ENCODE measurements around the gene RABGGTA.

RABGGTA gene

GRCh38 chr14:24298892-24299254 is 27.5 kb upstream of the RABGGTA start:
- Histone ChIP-seq H3K4me3 (replicated peaks; ENCODE audit: insufficient read depth, low read length) (peak overlapping the region; percentile 97), H3K27ac (replicated peaks) (peak overlapping the region; percentile 75), H3K27me3 (ENCODE audit: insufficient read depth, poor library complexity, severe bottlenecking) (no peaks in the 10 kb centered on the region)
- TF ChIP-seq CTCF (IDR thresholded peaks at IDR 0.05; ENCODE audit: insufficient read depth, low read length): no peak
- TF ChIP-seq, protein P1, sequence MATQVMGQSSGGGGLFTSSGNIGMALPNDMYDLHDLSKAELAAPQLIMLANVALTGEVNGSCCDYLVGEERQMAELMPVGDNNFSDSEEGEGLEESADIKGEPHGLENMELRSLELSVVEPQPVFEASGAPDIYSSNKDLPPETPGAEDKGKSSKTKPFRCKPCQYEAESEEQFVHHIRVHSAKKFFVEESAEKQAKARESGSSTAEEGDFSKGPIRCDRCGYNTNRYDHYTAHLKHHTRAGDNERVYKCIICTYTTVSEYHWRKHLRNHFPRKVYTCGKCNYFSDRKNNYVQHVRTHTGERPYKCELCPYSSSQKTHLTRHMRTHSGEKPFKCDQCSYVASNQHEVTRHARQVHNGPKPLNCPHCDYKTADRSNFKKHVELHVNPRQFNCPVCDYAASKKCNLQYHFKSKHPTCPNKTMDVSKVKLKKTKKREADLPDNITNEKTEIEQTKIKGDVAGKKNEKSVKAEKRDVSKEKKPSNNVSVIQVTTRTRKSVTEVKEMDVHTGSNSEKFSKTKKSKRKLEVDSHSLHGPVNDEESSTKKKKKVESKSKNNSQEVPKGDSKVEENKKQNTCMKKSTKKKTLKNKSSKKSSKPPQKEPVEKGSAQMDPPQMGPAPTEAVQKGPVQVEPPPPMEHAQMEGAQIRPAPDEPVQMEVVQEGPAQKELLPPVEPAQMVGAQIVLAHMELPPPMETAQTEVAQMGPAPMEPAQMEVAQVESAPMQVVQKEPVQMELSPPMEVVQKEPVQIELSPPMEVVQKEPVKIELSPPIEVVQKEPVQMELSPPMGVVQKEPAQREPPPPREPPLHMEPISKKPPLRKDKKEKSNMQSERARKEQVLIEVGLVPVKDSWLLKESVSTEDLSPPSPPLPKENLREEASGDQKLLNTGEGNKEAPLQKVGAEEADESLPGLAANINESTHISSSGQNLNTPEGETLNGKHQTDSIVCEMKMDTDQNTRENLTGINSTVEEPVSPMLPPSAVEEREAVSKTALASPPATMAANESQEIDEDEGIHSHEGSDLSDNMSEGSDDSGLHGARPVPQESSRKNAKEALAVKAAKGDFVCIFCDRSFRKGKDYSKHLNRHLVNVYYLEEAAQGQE (IDR thresholded peaks at IDR 0.05; ENCODE audit: insufficient replicate concordance, low read depth): no peak
- no peak for TF ChIP-seq POLR2AphosphoS5 (IDR thresholded peaks at IDR 0.05; ENCODE audit: low read depth)
- TF ChIP-seq GABPA (IDR thresholded peaks at IDR 0.05; ENCODE audit: low read depth): no peak
- no peak for TF ChIP-seq SPI1 (IDR thresholded peaks at IDR 0.05; ENCODE audit: borderline replicate concordance, low read depth)
- DNase-seq (ENCODE audit: low read depth in 1 of 2, low spot score in 1 of 2): peak in 1 of 2 experiments; percentile 53

- Histone ChIP-seq H3K4me3 (replicated peaks; ENCODE audit: insufficient read depth, low read length) (no peak overlapping the region), H3K27ac (replicated peaks) (peak overlapping the region; percentile 5), H3K27me3 (ENCODE audit: insufficient read depth, poor library complexity, severe bottlenecking) (no peaks in the 10 kb centered on the region)
- DNase-seq (ENCODE audit: low read depth in 1 of 2, low spot score in 1 of 2): peak in 1 of 2 experiments; percentile 48
- TF ChIP-seq GABPA (IDR thresholded peaks at IDR 0.05; ENCODE audit: low read depth) (no peak), CTCF (IDR thresholded peaks at IDR 0.05; ENCODE audit: insufficient read depth, low read length) (peak; percentile 0)
These were observed 26.0 kb upstream of the RABGGTA start for GRCh38 chr14:24297190-24297964.

DNA sequence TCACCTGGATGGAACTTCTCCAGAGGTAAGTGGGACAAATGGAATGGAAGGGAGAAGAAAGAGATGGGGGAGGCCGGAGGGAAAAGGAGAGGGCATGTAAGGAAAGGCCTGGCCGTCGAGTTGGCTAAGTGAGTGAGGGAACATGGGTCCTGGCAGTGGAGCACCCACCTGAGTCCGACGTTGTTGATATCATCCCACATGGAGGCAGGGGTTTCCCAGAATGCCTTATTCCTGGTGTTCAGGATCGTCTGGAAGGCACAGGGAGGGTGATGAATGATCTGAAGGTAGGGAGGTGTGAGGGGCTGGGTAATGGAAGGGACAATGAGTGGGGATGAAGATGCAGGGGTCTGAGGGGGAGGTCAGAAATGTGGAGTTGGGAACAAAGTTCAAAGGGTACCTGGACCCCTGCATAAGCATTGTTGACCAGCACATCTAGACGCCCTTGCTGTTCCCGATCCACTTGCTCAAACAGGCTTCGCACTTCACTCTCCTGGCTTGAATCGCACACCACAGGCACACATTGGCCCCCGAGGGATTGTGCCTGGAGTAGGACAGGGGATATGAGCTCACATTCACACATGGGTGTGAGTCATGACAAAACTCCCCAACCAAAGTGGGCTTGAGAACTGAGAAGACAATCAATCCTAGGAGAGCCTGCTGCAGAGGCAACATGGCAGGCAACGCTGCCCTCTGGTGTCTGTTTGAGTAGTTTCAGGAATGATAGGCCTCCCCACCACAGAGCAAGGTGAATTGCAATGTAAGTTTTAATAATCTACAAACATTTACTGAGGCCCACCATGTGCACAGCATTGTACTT is 25.2 kb upstream of the RABGGTA start:
- DNase-seq (ENCODE audit: low read depth in 1 of 2, low spot score in 1 of 2): peak; percentile 63 to 66
- Histone ChIP-seq H3K27me3 (ENCODE audit: insufficient read depth, poor library complexity, severe bottlenecking) (no peaks in the 10 kb centered on the region), H3K4me3 (replicated peaks; ENCODE audit: insufficient read depth, low read length) (no peak overlapping the region), H3K27ac (replicated peaks) (no peak overlapping the region)
- TF ChIP-seq, protein P1 (IDR thresholded peaks at IDR 0.05; ENCODE audit: insufficient replicate concordance, low read depth): no peak
- no peak for TF ChIP-seq POLR2AphosphoS5 (IDR thresholded peaks at IDR 0.05; ENCODE audit: low read depth)
- TF ChIP-seq CTCF (IDR thresholded peaks at IDR 0.05; ENCODE audit: insufficient read depth, low read length): peak; percentile 70
- TF ChIP-seq GABPA (IDR thresholded peaks at IDR 0.05; ENCODE audit: low read depth): no peak
- TF ChIP-seq SPI1 (IDR thresholded peaks at IDR 0.05; ENCODE audit: borderline replicate concordance, low read depth): no peak
